Astrocyte of the spinal cord (primary cell): Measurements from ENCODE around the gene WDR20.
"Not testable (repeated sequence)": the region's sequence is repeated elsewhere in the genome, so short reads cannot be mapped to it uniquely, and the experiment has no call there.

Experiments
- DNase-seq: peaks from one replicate; pipeline ENCODE4 v3.0.0; 2011; ENCODE audit warnings: low read depth, low spot score
- H3K4me3 ChIP-seq: 2 replicates; pipeline ENCODE4 v1.5.1; 2011; ENCODE audit warnings: low read depth, mild to moderate bottlenecking, low read length, moderate library complexity
- in situ Hi-C: cut with HindIII; loops from 2 replicates; pipeline ENCODE4 v1.10.0; 2017; ENCODE audit warnings: low sequenced_read_pairs
- TF ChIP-seq, protein P1 (sequence below): IDR thresholded peaks from 2 replicates; pipeline ENCODE4 v1.5.1; 2012; ENCODE audit warnings: low read depth, mild to moderate bottlenecking, low read length, inconsistent platforms

WDR20 gene

GRCh38 chr14:102140750-102141145 lies 1.1 kb downstream of the WDR20 start:
- H3K4me3 ChIP-seq: peak overlapping the region; percentile 99
- peak; percentile 7 for DNase-seq
- in situ Hi-C loops: no loop called here
- TF ChIP-seq, protein P1, sequence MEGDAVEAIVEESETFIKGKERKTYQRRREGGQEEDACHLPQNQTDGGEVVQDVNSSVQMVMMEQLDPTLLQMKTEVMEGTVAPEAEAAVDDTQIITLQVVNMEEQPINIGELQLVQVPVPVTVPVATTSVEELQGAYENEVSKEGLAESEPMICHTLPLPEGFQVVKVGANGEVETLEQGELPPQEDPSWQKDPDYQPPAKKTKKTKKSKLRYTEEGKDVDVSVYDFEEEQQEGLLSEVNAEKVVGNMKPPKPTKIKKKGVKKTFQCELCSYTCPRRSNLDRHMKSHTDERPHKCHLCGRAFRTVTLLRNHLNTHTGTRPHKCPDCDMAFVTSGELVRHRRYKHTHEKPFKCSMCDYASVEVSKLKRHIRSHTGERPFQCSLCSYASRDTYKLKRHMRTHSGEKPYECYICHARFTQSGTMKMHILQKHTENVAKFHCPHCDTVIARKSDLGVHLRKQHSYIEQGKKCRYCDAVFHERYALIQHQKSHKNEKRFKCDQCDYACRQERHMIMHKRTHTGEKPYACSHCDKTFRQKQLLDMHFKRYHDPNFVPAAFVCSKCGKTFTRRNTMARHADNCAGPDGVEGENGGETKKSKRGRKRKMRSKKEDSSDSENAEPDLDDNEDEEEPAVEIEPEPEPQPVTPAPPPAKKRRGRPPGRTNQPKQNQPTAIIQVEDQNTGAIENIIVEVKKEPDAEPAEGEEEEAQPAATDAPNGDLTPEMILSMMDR: no peak

- no peak for DNase-seq
- in situ Hi-C loops: no loop called here
- TF ChIP-seq, protein P1: no peak
- no peak overlapping the region for H3K4me3 ChIP-seq
Observed at GRCh38 chr14:102141797-102142196, 2.1 kb downstream of the WDR20 start.

GRCh38 chr14:102144914-102145313 lies 5.2 kb downstream of the WDR20 start:
- TF ChIP-seq, protein P1: no peak
- no peak overlapping the region for H3K4me3 ChIP-seq
- no peak for DNase-seq
- in situ Hi-C loops: no loop called here

GRCh38 chr14:102145395-102145794 lies 5.7 kb downstream of the WDR20 start:
- TF ChIP-seq, protein P1: no peak
- in situ Hi-C loops: no loop called here
- no peak overlapping the region for H3K4me3 ChIP-seq
- DNase-seq: no peak

DNA sequence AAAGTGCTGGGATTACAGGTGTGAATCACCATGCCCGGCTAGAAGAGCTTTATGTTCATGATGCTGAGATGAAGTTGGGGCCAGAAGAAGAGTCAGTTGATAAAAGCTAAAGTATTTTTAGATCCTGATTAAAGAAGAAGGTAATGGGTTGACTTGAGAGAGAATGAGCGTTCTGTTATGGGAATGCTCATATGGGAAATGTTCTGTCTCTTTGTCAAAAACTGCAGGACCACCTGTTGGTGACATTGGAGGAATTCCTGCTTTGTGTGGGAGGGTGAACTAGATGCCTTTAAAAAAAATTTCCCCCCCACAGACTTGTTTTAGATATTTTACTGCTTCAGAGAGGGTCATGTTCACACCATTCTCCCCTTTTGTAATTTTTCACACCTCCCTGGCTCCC lies 6.7 kb downstream of the WDR20 start:
- TF ChIP-seq, protein P1: no peak
- H3K4me3 ChIP-seq: no peak overlapping the region
- in situ Hi-C loops: no loop called here
- no peak for DNase-seq

- H3K4me3 ChIP-seq: no peak overlapping the region
- DNase-seq: no peak
- in situ Hi-C loops: no loop called here
- TF ChIP-seq, protein P1: no peak
Observed at GRCh38 chr14:102150083-102150482, 10.4 kb downstream of the WDR20 start.

GRCh38 chr14:102150744-102151143 lies 11.0 kb downstream of the WDR20 start:
- in situ Hi-C loops: no loop called here
- TF ChIP-seq, protein P1: no peak
- DNase-seq: no peak
- H3K4me3 ChIP-seq: no peak overlapping the region

- H3K4me3 ChIP-seq, in situ Hi-C loops, DNase-seq: not testable (repeated sequence)
Observed at GRCh38 chr14:102151411-102151810, 11.7 kb downstream of the WDR20 start.
